SHP77 (cell line): ENCODE measurements around the gene GTPBP2.

Source experiments
- DNase-seq, 2 experiments: peaks; one replicate each; lab custom pipeline; 2025; lab: John Stamatoyannopoulos, UW

Gene GTPBP2, protein sequence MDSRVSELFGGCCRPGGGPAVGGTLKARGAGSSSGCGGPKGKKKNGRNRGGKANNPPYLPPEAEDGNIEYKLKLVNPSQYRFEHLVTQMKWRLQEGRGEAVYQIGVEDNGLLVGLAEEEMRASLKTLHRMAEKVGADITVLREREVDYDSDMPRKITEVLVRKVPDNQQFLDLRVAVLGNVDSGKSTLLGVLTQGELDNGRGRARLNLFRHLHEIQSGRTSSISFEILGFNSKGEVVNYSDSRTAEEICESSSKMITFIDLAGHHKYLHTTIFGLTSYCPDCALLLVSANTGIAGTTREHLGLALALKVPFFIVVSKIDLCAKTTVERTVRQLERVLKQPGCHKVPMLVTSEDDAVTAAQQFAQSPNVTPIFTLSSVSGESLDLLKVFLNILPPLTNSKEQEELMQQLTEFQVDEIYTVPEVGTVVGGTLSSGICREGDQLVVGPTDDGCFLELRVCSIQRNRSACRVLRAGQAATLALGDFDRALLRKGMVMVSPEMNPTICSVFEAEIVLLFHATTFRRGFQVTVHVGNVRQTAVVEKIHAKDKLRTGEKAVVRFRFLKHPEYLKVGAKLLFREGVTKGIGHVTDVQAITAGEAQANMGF

DNA sequence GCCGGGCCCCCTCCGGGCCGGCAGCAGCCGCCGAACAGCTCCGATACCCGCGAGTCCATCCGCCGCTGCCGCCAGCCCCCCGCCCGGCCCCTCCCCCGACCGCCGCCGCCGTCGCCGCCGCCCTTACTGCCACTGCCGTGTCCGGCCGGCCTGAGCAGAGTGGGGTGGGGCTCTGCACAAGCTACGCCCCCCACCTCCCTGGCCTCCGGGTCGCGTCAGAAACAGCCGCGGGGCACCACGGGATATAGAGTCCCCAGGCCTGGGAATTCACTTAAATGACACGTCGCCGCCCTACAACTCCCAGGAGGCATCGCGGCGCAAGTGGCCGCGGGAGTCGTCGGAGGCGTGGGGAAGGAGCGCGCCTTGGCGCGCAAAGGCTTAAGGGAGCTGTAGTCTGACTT, at the start of gene GTPBP2:
TSS of gene GTPBP2 (minus strand) at position 161 of the 401 bp plus-strand sequence. CDS start at position 59, 102 bp downstream.
- peak; percentile 96 to 98 for DNase-seq

- no peak for DNase-seq
These were observed 49.3 kb upstream of the GTPBP2 start for GRCh38 chr6:43678341-43678740.

DNA sequence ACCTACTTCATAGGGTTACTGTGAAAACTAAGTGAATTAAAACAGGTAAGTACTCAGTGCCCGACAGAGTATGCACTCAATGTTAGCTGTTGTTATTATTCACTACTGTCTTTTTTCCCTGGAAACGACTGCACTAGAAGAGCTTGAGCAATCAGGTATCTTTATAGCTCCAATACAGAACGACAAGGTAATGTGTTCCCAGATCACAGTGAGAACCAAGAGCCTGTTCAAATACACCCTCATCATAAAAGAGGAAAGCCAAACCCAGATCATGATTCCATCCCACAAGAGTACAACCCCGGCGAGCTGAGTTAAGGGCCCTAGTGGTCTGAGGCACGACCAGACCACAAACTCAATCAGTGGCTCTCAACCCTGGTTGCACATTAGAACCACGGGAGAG, 48.7 kb upstream of the GTPBP2 start:
- DNase-seq: no peak

DNA sequence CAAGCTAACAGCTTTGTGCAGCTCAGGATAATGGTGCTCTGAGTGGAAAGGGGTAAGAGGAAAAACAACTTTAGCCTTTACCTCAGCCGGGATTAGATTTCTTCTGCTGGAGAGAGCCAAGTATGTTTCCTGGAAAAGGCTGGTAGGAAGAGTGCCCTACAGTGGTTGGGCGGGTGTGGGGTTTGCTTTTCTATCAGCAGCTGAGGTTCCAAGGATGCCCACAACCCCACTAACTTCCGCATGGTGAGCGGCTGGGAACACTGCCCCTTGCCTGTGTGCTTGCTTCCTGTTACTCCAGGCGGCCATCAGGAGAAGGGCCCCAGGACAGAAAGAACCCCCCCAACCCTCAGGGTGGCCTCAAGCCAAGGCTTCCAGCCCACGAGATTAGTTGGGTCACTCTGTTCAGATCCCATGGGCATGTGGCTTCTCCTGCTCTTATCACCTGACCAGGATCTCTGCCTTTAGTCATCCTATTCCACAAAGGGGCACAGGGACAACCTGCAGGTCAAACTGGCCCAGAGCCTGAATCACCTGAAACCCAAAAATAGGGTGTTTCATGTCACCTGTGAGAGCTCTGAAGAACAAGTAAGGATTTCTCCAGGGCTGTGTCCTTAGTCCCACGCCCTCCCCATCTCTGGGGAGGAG, 48.0 kb upstream of the GTPBP2 start:
- DNase-seq: no peak

DNA sequence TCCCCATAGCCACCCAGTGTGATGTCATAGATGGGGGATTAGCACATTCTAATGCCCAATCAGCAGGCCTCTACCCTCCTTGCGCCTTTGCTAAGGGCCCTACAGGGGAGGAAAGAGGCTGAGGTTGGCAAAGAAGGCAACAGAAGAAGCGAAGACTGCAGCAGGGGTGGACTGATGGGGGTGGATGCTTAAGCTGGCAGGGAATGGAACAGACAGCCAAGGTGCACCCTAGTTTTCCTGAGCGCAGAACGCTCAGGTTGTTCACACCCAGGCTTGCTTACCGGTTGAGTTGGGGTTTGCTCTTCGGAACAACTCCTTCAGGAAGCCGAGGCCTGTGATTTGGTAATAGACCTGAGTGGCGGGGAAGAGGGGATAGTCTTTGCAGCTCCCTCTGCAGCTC, 45.9 kb upstream of the GTPBP2 start:
- DNase-seq: no peak

DNA sequence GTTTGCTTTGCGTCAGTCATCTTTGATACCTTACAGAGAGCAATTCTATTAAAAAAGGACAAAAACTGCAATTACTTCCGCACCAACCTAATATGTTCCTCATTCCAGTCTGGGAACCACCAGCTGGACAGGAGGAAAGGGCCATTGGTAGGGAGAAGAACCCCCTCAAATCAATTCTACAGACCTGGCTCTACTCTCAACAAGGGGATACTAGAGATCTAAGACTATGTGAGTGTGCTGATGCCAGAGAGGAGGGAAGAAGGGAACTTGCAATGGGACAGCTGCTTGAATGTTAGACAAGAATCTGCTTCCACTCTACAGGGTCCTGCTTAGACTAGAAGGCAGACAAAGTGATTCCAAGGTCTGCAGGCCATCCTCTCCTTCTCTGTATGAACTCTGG, 45.2 kb upstream of the GTPBP2 start:
- DNase-seq: no peak

DNA sequence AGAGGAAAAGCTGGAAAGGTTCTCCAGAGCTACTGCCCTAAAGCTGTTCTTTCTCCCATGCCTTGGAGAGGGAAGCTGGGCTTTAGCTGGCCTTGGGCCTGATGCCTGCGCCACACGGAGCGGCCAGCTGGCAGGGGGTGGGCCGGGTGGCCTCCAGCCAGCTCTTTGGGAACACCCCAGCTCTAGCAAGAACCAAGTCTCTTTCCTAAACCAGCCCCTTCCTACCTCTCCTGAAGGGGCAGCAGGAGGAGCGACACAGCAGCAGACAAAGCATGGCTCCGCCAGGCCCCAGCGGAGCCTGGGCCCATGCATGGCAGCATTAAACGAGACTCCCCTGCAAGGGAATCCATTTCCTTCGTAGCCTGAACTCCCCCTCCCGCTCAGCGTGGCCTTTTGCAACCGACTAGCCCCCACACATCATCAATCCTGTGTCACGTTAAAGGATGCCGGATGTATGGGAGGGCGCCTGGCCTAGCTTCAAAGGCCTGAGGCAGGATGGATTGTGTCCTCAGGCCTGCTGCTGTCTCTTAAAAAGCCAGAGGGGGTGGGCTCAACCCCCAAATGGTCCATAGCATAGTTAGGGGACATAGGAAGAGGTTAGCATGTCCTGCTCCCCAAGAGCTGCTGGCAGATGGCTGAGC, 44.5 kb upstream of the GTPBP2 start:
- no peak for DNase-seq

GRCh38 chr6:43671801-43672690, 43.0 kb upstream of the GTPBP2 start:
- DNase-seq: no peak

GRCh38 chr6:43671011-43671800, 42.1 kb upstream of the GTPBP2 start:
- DNase-seq: no peak

DNA sequence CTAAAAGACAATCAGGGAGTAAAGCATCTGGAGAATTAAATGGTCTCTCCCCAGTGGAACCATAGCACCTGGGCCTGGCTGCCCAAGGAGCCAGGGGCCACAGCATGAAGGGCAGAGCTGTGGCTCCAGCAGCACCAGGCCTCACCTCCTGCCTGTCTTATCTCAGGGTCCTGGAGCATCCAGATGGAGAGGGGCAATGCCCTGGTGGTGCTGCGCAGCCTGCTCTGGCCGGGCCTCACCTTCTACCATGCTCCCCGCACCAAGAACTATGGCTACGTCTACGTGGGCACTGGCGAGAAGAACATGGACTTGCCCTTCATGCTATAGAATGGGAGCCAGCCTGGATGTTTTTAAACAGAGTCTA, 41.5 kb upstream of the GTPBP2 start:
- no peak for DNase-seq

DNA sequence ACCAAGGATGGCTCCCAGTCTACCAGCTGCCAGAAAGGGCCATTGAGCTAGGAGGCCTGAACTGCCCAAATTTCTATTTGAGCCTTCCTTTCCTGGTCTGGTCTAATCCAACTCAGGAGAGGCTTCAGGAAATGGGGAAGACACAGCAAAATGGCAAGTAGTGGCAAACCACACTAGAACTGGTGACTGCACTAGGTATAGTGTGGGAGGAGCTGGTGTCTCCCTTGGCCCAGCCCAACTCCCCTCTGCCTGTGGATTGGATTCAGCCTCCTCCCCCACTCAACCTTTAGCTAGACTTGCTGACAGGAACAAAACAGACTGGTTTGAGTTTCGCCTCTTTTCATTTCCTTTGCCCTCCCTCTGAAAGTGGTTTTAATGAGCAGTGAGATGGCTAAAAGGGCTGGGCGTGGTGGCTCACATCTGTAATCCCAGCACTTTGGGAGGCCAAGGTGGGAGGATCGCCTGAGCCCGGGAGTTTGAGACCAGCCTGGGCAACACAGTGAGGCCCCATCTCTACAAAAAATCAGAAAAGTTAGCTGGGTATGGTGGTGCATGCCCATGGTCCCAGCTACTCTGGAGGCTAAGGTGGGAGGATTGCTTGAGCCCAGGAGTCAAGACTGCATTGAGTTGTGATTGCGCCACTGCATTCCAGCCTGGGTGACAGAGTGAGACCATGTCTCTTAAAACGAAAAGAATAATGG, 41.0 kb upstream of the GTPBP2 start:
- DNase-seq: no peak

DNA sequence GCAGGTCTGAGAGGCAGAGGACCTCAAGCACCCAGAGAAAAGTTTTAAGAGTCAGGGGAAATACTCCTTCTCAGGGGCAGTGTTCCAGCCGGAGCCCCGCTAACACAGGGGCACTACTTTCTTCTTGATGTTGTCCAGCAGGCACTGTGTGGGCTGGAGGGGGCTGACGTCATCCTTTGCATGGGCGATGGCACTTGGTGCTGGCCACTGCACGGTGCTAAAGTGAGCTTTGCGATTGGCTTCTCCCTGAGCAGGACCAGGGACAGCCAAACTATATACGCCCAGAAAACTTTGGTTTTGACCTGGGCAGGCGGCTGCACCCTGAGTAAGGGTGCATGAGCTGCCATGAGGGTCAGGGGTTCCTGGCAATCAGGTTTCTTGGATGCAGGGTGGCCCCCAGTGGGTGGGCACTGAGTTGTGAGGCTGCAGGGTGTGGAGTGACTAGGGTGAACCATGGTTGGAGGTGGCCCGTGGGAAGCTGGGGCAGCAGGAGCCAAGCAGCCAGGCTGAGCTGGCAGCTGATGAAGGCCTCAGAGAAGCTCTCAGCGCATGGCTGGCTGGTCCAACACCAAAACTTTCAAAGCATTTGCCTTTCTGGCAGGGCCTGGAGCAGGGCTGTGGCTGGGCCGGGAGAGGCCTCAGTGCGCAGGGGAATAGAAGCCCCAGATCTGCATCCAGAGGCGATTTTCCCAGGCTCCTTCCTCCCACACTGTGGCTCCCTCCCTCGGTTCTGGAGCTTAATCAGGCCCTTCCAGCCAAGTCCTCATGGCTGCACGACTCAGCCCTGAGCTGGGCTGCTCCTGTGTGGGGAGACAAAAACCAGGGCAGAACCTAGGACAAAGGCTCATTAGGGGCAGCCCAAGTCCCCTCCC, 40.2 kb upstream of the GTPBP2 start:
- DNase-seq: peak; percentile 9 to 44

- DNase-seq: peak; percentile 73 to 75
These were observed 39.3 kb upstream of the GTPBP2 start for GRCh38 chr6:43668151-43669028.

DNA sequence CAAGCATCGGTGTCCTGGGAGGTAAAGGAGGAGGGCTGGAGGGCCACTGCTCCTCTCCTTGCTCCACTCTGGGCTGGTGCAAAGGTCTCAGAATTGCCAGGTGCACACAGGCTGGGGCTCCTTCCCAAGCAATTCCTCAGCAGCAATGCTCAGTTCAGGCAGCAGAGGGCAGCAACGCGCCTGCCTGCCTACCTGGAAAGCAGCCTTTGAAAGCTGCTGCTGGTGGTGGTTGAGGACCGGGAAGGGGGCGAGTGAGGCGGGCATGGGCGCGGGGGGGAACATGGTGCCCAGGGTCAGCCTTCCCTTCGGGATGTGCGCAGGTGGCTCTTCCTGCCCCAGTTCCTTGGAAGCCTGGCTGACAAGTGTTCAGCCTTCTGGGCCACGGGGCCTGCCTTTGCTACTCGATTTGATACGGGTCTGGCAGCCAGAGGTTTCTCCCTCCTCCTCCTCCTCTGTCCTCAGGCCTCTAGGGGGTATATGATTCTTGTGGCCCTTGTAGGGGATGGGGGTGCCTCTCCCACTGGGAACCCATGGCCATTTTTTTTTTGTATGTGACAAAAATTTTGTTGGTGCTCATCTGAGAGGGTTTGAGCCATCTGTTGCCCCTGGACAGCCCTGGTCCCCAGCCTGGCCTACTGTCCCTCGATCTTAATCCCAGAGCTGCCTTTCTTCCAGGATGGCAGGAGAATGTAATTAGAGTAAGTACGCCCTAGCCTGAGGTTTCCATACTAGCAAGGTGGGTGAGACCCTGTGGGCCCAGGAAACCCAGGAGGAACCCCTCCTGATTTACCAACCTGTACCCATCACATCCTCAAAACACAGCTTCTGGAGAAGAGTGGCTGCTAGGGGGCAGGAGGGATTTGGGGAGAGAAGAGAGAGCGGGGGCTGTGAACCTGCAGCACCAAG, 38.4 kb upstream of the GTPBP2 start:
- peak; percentile 62 to 65 for DNase-seq

- no peak for DNase-seq
These were observed 37.3 kb upstream of the GTPBP2 start for GRCh38 chr6:43666196-43666920.

GRCh38 chr6:43665376-43665775, 36.3 kb upstream of the GTPBP2 start:
- no peak for DNase-seq
